K562 (cell line): ENCODE data around the gene OBSCN. TPM values are rescaled to one million over a fixed set of nuclear protein-coding genes. Genes with fewer than 3 reads are reported as not detected.

Source experiments
- ATAC-seq: fragments of 200-7000 bp; cut with Tn5 transposase; 3 replicates; pipeline ENCODE4 v1.9.1; 2020; ENCODE audit warnings: moderate library complexity
- BruUV-seq: library from RNA; stranded (reverse); fragments of 400-500 nt; replicated peaks from 2 replicates; lab custom pipeline; 2021; lab: Mats Ljungman, UMichigan
- CTCF ChIA-PET: fragments of 300-600 bp; formaldehyde crosslinking; extraction: SDS; loops from one replicate; lab custom pipeline; 2021; ENCODE audit warnings: low intra/inter-chr PET ratio; lab: Yijun Ruan, JAX
- POLR2A ChIA-PET: fragments of 300-600, 350-650 bp; sonication (Branson Sonifier 250); formaldehyde crosslinking; extraction: SDS; loops from one replicate; lab custom pipeline; 2021; ENCODE audit warnings: antibody characterized with exemption, inconsistent platforms; lab: Yijun Ruan, JAX
- DNase-seq, 4 experiments: peaks; one replicate each; pipeline versions ENCODE4 v3.0.0 to v3.0.0-alpha.2; 2011 to 2018; ENCODE audit warnings: low spot score in 3 of 4, mixed read lengths in 3 of 4; ENCODE audit errors: extremely low read depth in 1 of 4
- FAIRE-seq: peaks from 2 replicates; lab custom pipeline; 2011; peaks lifted over from hg19 to GRCh38; lab: Jason Lieb, UNC
- H2AFZ ChIP-seq: 2 replicates; pipeline ENCODE4 v1.6.0; 2011; ENCODE audit warnings: low read depth, low read length, control low read depth, inconsistent platforms
- H3K27ac ChIP-seq: fragments of 200-600 bp; 3 replicates; pipeline ENCODE4 v1.8.0; 2011; ENCODE audit warnings: low read depth, mild to moderate bottlenecking, control low read depth, inconsistent platforms, low read length, moderate library complexity, mixed read lengths; ENCODE audit errors: extremely low read depth
- H3K27me3 ChIP-seq, 2 experiments: fragments of 300-600 bp in 1 of 2; 2 replicates in 1 of 2; 3 replicates in 1 of 2; pipeline versions ENCODE4 v1.6.0 to v1.8.0; 2011; ENCODE audit warnings: inconsistent platforms in 2 of 2, low read length in 2 of 2, mild to moderate bottlenecking in 1 of 2, mixed read lengths in 1 of 2, moderate library complexity in 1 of 2; ENCODE audit not compliant: control insufficient read depth in 2 of 2, insufficient read depth in 2 of 2
- H3K36me3 ChIP-seq: fragments of 300-600 bp; 3 replicates; pipeline ENCODE4 v1.8.0; 2011; ENCODE audit warnings: mild to moderate bottlenecking, low read length, inconsistent platforms; ENCODE audit not compliant: control insufficient read depth, insufficient read depth
- H3K4me1 ChIP-seq, 2 experiments: fragments of 200-600 bp in 1 of 2; replicated peaks in 1 of 2; 2 replicates in 1 of 2; 3 replicates in 1 of 2; pipeline versions ENCODE4 v1.5.1 to v1.8.0; 2011; ENCODE audit warnings: inconsistent platforms in 2 of 2, low read length in 2 of 2, mild to moderate bottlenecking in 1 of 2, mixed read lengths in 1 of 2, moderate library complexity in 1 of 2; ENCODE audit not compliant: control insufficient read depth in 2 of 2, insufficient read depth in 2 of 2
- H3K4me2 ChIP-seq: 2 replicates; pipeline ENCODE4 v1.6.1; 2011; ENCODE audit warnings: low read length, control low read depth, inconsistent platforms, mixed read lengths; ENCODE audit not compliant: insufficient read depth
- H3K4me3 ChIP-seq: fragments of 200-600 bp; sonication (generic), shearing (Covaris generic); 2 replicates; pipeline ENCODE4 v1.5.1; 2016; ENCODE audit warnings: control low read depth, inconsistent platforms
- H3K79me2 ChIP-seq: fragments of 200-600 bp; 3 replicates; pipeline ENCODE4 v1.8.0; 2011; ENCODE audit warnings: low read length, inconsistent platforms; ENCODE audit not compliant: control insufficient read depth, insufficient read depth
- H3K9ac ChIP-seq, 2 experiments: 2 replicates each; pipeline versions ENCODE4 v1.6.0 to v1.6.1; 2011; ENCODE audit warnings: low read depth in 2 of 2, low read length in 2 of 2, control low read depth in 1 of 2, inconsistent platforms in 1 of 2, mild to moderate bottlenecking in 1 of 2, mixed read lengths in 1 of 2; ENCODE audit not compliant: insufficient read depth in 1 of 2
- H3K9me1 ChIP-seq: one replicate; pipeline ENCODE4 v1.6.0; 2011; ENCODE audit warnings: inconsistent platforms, mild to moderate bottlenecking, low read length, moderate library complexity; ENCODE audit not compliant: control insufficient read depth, insufficient read depth
- H3K9me3 ChIP-seq: replicated peaks from 2 replicates; pipeline ENCODE4 v1.5.1; 2011; ENCODE audit warnings: low read depth, low read length, inconsistent platforms; ENCODE audit not compliant: control insufficient read depth, insufficient read depth
- H4K20me1 ChIP-seq: replicated peaks from 2 replicates; pipeline ENCODE4 v1.6.1; 2011; ENCODE audit warnings: low read length, inconsistent platforms, mixed read lengths; ENCODE audit not compliant: control insufficient read depth, insufficient read depth
- ARNT ChIP-seq, 2 experiments: fragments of 450-650 bp; IDR thresholded peaks; 2 replicates each; pipeline ENCODE4 v1.6.1; 2016; ENCODE audit warnings: mild to moderate bottlenecking in 1 of 2
- CREB5 ChIP-seq: fragments of 250-450 bp; sonication (Bioruptor Pico); IDR thresholded peaks from 2 replicates; pipeline ENCODE4 v1.5.0; 2020; ENCODE audit warnings: mild to moderate bottlenecking
- DEAF1 ChIP-seq: fragments of 450-650 bp; formaldehyde crosslinking; IDR thresholded peaks from 2 replicates; pipeline ENCODE4 v1.4.0; 2020; ENCODE audit warnings: mild to moderate bottlenecking, moderate library complexity
- POLR2AphosphoS2 ChIP-seq: IDR thresholded peaks from 2 replicates; pipeline ENCODE4 v1.6.1; 2012; ENCODE audit warnings: low read length, improper control_type of control experiment
- PYGO2 ChIP-seq: fragments of 450-650 bp; IDR thresholded peaks from 2 replicates; pipeline ENCODE4 v1.6.1; 2016; ENCODE audit warnings: mild to moderate bottlenecking, missing genetic modification characterization, moderate library complexity, missing compliant biosample characterization
- TAF1 ChIP-seq: IDR thresholded peaks from 2 replicates; pipeline ENCODE4 v1.6.1; 2011; ENCODE audit warnings: mild to moderate bottlenecking, low read length, moderate library complexity; ENCODE audit not compliant: insufficient read depth, control insufficient read depth, severe bottlenecking; ENCODE audit errors: extremely low read depth
- ZNF175 ChIP-seq: fragments of 200-800 bp; sonication (Bioruptor generic); IDR thresholded peaks from 2 replicates; pipeline ENCODE4 v1.6.1; 2016; ENCODE audit warnings: low read depth, mild to moderate bottlenecking, missing genetic modification characterization, missing compliant biosample characterization
- ZNF282 ChIP-seq: sonication (generic); formaldehyde crosslinking; IDR thresholded peaks from 2 replicates; pipeline ENCODE4 v1.8.1; 2023; ENCODE audit warnings: missing genetic modification reagents
- ZNF696 ChIP-seq: fragments of 250-450 bp; sonication (Bioruptor Pico); conservative IDR thresholded peaks from 2 replicates; pipeline ENCODE4 v1.4.0; 2020; ENCODE audit warnings: mild to moderate bottlenecking, moderate library complexity
- ZSCAN32 ChIP-seq: fragments of 450-650 bp; formaldehyde crosslinking; IDR thresholded peaks from 2 replicates; pipeline ENCODE4 v1.4.0; 2020; ENCODE audit warnings: mild to moderate bottlenecking, moderate library complexity
- WGBS: fragments of 100-300 bp; shearing (Covaris generic); methylation state at CpG from one replicate; pipeline ENCODE4 v1.1.6; 2016; ENCODE audit warnings: low coverage, mixed read lengths; ENCODE audit not compliant: insufficient coverage; ENCODE audit errors: missing lambda C conversion rate; 5-methylcytosine and 5-hydroxymethylcytosine counted together
- in situ Hi-C: fragments of 300-500 bp; cut with MboI; formaldehyde crosslinking; loops from 4 replicates; pipeline ENCODE4 v1.15.0; 2018; ENCODE audit warnings: inconsistent platforms, mixed read lengths
- intact Hi-C: fragments of 100-400 bp; cut with micrococcal nuclease; formaldehyde crosslinking; loops from 2 replicates; pipeline ENCODE4 v1.14.2; 2022
- polyA plus RNA-seq, 8 experiments: library from polyadenylated mRNA; depleted of rRNA in 4 of 8; stranded (reverse) in 5 of 8; unstranded in 3 of 8; fragments of >200 nt; fragmentation: Nextera tagmentation in 2 of 8; fragmentation: Illumina TruSeq in 1 of 8; extraction: Ambion mirVana in 2 of 8; extraction: Trizol in 1 of 8; gene quantifications; 2 replicates each; pipeline versions ENCODE4 v1.2.1 to v1.2.3, GENCODE V29; 2011 to 2014; ENCODE audit warnings: inconsistent platforms in 1 of 8, missing spikeins in 1 of 8
- total RNA-seq, 7 experiments: library from RNA; depleted of rRNA in 6 of 7; stranded (reverse); fragments of >200 nt in 6 of 7; fragmentation: Illumina TruSeq in 2 of 7; extraction: Trizol in 2 of 7; gene quantifications; 2 replicates each; pipeline versions ENCODE4 v1.2.1 to v1.2.3, GENCODE V29; 2011 to 2021; ENCODE audit warnings: low replicate concordance in 1 of 7
- TF ChIP-seq, protein P1 (sequence below): fragments of 250-450 bp; sonication (Bioruptor Pico); IDR thresholded peaks from 2 replicates; pipeline ENCODE4 v1.4.0; 2020; ENCODE audit warnings: mild to moderate bottlenecking, moderate library complexity, borderline replicate concordance

OBSCN gene
- total and polyA plus RNA-seq, 9 of the 15 experiments (the other 6 are each of a cell fraction or from before 2014, with no cell fraction given): 0.18 to 19.7 (median 3.6) TPM

DNA sequence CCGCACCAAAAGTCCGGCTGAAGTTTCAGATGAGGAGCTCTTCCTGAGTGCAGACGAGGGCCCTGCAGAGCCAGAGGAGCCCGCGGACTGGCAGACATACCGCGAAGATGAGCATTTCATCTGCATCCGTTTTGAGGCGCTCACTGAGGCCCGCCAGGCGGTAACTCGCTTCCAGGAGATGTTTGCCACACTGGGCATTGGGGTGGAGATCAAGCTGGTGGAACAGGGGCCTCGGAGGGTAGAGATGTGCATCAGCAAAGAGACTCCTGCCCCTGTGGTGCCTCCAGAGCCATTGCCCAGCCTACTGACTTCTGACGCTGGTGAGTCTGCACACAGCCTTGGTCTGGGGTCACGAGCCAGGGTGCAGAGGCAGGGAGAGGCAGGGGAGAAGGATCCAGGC is 114.1 kb downstream of the OBSCN start (continued):
- TF ChIP-seq PYGO2 (tag): no peak

GRCh38 chr1:228323401-228323800 is 115.6 kb downstream of the OBSCN start:
- TF ChIP-seq TAF1 (no peak), CREB5 (no peak), ZNF282 (CRISPR knock-in tag) (no peak), DEAF1 (CRISPR knock-in tag) (no peak), ZNF175 (no peak), POLR2AphosphoS2 (no peak), ZSCAN32 (CRISPR knock-in tag) (no peak), ARNT (IDR thresholded peaks at IDR 0.05) (no peak), ZNF696 (CRISPR knock-in tag) (no peak)
- TF ChIP-seq, protein P1, sequence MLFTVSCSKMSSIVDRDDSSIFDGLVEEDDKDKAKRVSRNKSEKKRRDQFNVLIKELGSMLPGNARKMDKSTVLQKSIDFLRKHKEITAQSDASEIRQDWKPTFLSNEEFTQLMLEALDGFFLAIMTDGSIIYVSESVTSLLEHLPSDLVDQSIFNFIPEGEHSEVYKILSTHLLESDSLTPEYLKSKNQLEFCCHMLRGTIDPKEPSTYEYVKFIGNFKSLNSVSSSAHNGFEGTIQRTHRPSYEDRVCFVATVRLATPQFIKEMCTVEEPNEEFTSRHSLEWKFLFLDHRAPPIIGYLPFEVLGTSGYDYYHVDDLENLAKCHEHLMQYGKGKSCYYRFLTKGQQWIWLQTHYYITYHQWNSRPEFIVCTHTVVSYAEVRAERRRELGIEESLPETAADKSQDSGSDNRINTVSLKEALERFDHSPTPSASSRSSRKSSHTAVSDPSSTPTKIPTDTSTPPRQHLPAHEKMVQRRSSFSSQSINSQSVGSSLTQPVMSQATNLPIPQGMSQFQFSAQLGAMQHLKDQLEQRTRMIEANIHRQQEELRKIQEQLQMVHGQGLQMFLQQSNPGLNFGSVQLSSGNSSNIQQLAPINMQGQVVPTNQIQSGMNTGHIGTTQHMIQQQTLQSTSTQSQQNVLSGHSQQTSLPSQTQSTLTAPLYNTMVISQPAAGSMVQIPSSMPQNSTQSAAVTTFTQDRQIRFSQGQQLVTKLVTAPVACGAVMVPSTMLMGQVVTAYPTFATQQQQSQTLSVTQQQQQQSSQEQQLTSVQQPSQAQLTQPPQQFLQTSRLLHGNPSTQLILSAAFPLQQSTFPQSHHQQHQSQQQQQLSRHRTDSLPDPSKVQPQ: no peak
- Histone ChIP-seq H3K9ac (no peak overlapping the region), H3K9me3 (no peaks in the 10 kb centered on the region), H3K36me3 (no peaks in the 10 kb centered on the region), H4K20me1 (0 out of 2 replicates have a peak, but pooled peaks cover 4% of the 10 kb centered on the region), H3K4me3 (no peak overlapping the region), H2AFZ (no peak overlapping the region), H3K79me2 (no peaks in the 10 kb centered on the region), H3K27me3 (peaks cover 21 to 41% of the 10 kb centered on the region in 2 experiments; a peak in 4 of 5 replicates), H3K9me1 (no peaks in the 10 kb centered on the region), H3K4me2 (no peak overlapping the region), H3K4me1 (peaks cover 0 to 10% of the 10 kb centered on the region in 2 experiments; a peak in 1 of 5 replicates), H3K27ac (no peak overlapping the region)
- WGBS: under 1% methylated on average over 9 of the region's 9 CpGs
- CTCF ChIA-PET: no interaction called here
- POLR2A ChIA-PET: interaction anchor here (0.5 to 2.2 kb wide), 3 partner anchors 10 to 643 kb away, joined by 3 to 7 read pairs (median 3); no protein-coding TSS in a partner anchor
- in situ Hi-C loops (no loop called here), intact Hi-C loops (no loop called here)
- no peak for DNase-seq
- no TSS peak for BruUV-seq
- no peak for ATAC-seq
- no peak for FAIRE-seq
